Measurements from ENCODE around the gene CFAP221.

- no peak for TF ChIP-seq EZH2 (IDR thresholded peaks at IDR 0.05; ENCODE audit: insufficient read depth, poor library complexity, severe bottlenecking)
- no peak for TF ChIP-seq EZH2phosphoT487 (IDR thresholded peaks at IDR 0.05; ENCODE audit: insufficient read depth, low read depth)
Observed at GRCh38 chr2:119592436-119592835, 48.2 kb downstream of the CFAP221 start.

All from GM23248 (cell line).